Keratinocyte (primary cell): ENCODE measurements around the gene FAT1. TPM values are rescaled to one million over a fixed set of nuclear protein-coding genes. Genes with fewer than 3 reads are reported as not detected.

Experiments used
- DNase-seq: peaks from one replicate; pipeline ENCODE4 v3.0.0-alpha.2; 2011; ENCODE audit warnings: low read depth, missing footprints, low spot score
- FAIRE-seq: peaks from 2 replicates; lab custom pipeline; 2011; peaks lifted over from hg19 to GRCh38; lab: Jason Lieb, UNC
- H2AFZ ChIP-seq: 2 replicates; pipeline ENCODE4 v1.6.0; 2012; ENCODE audit warnings: low read length, control low read depth, inconsistent platforms; ENCODE audit not compliant: control insufficient read depth
- H3K27ac ChIP-seq: 2 replicates; pipeline ENCODE4 v1.5.1; 2011; ENCODE audit warnings: low read length; ENCODE audit not compliant: control insufficient read depth, insufficient read depth
- H3K27me3 ChIP-seq: 3 replicates; pipeline ENCODE4 v1.6.0; 2011; ENCODE audit warnings: low read length; ENCODE audit not compliant: control insufficient read depth, insufficient read depth; ENCODE audit errors: extremely low read depth
- H3K36me3 ChIP-seq, 2 experiments: 2 replicates in 1 of 2; 3 replicates in 1 of 2; pipeline ENCODE4 v1.5.1; 2011; ENCODE audit warnings: low read length in 2 of 2, mild to moderate bottlenecking in 1 of 2; ENCODE audit not compliant: control insufficient read depth in 2 of 2, insufficient read depth in 2 of 2; ENCODE audit errors: extremely low read depth in 1 of 2
- H3K4me1 ChIP-seq: 3 replicates; pipeline ENCODE4 v1.5.1; 2011; ENCODE audit warnings: low read length; ENCODE audit not compliant: control insufficient read depth, insufficient read depth; ENCODE audit errors: extremely low read depth
- H3K4me2 ChIP-seq: 3 replicates; pipeline ENCODE4 v1.6.0; 2011; ENCODE audit warnings: low read depth, low read length; ENCODE audit not compliant: control insufficient read depth, insufficient read depth; ENCODE audit errors: extremely low read depth
- H3K4me3 ChIP-seq, 3 experiments: fragments of 200-600 bp in 1 of 3; sonication (generic) in 1 of 3; 2 replicates in 2 of 3; 3 replicates in 1 of 3; pipeline ENCODE4 v1.5.1; 2011 to 2016; ENCODE audit warnings: low read length in 3 of 3, mild to moderate bottlenecking in 3 of 3, control low read depth in 2 of 3, inconsistent platforms in 1 of 3, low read depth in 1 of 3, mixed read lengths in 1 of 3, mixed run types in 1 of 3, moderate library complexity in 1 of 3; ENCODE audit not compliant: control insufficient read depth in 2 of 3, insufficient read depth in 2 of 3; ENCODE audit errors: extremely low read depth in 1 of 3
- H3K79me2 ChIP-seq: 2 replicates; pipeline ENCODE4 v1.6.0; 2012; ENCODE audit warnings: low read length; ENCODE audit not compliant: control insufficient read depth, insufficient read depth
- H3K9ac ChIP-seq: 3 replicates; pipeline ENCODE4 v1.6.0; 2011; ENCODE audit warnings: low read length; ENCODE audit not compliant: control insufficient read depth, insufficient read depth; ENCODE audit errors: extremely low read depth
- H3K9me1 ChIP-seq: 3 replicates; pipeline ENCODE4 v1.6.0; 2011; ENCODE audit warnings: low read length; ENCODE audit not compliant: control insufficient read depth, insufficient read depth; ENCODE audit errors: extremely low read depth
- H3K9me3 ChIP-seq: 2 replicates; pipeline ENCODE4 v1.5.1; 2012; ENCODE audit warnings: low read depth, low read length; ENCODE audit not compliant: control insufficient read depth
- H4K20me1 ChIP-seq: 3 replicates; pipeline ENCODE4 v1.6.0; 2011; ENCODE audit warnings: low read length; ENCODE audit not compliant: control insufficient read depth, insufficient read depth; ENCODE audit errors: extremely low read depth
- CTCF ChIP-seq, 3 experiments: IDR thresholded peaks in 1 of 3; conservative IDR thresholded peaks in 1 of 3; optimal IDR thresholded peaks in 1 of 3; 2 replicates in 2 of 3; 3 replicates in 1 of 3; pipeline versions ENCODE3 to v1.5.1; 2011; ENCODE audit warnings: low read length in 3 of 3, mild to moderate bottlenecking in 3 of 3, moderate library complexity in 2 of 3, control low read depth in 1 of 3, inconsistent platforms in 1 of 3; ENCODE audit not compliant: insufficient read depth in 2 of 3; ENCODE audit errors: extremely low read depth in 1 of 3
- EZH2 ChIP-seq: IDR thresholded peaks from one replicate; pipeline ENCODE4 v1.6.1; 2012; ENCODE audit warnings: inconsistent platforms, mild to moderate bottlenecking, low read length, moderate library complexity
- dilution Hi-C: fragments of 300-500 bp; cut with MboI; formaldehyde crosslinking; loops from one replicate; pipeline ENCODE4 v1.7.0; 2020; ENCODE audit warnings: low sequenced_read_pairs; ENCODE audit not compliant: extremely low pct_ligation_motif_present
- polyA plus RNA-seq, 5 experiments: library from polyadenylated mRNA; depleted of rRNA in 3 of 5; stranded (reverse) in 3 of 5; stranded (forward) in 1 of 5; unstranded in 1 of 5; fragments of >200 nt; gene quantifications; 1 replicate in 1 of 5; 2 replicates in 3 of 5; 3 replicates in 1 of 5; pipeline versions ENCODE4 v1.2.1 to v1.2.3, GENCODE V29; 2011 to 2012; ENCODE audit warnings: missing spikeins in 2 of 5, low read depth in 1 of 5, low replicate concordance in 1 of 5

FAT1 gene
- polyA plus RNA-seq, 1 donor (not counting 4 experiments of a cell fraction or from before 2014, with no cell fraction given), result 329 TPM

- Histone ChIP-seq H3K79me2 (no peaks in the 10 kb centered on the region), H3K4me1 (no peaks in the 10 kb centered on the region), H3K27ac (no peak overlapping the region), H3K36me3 (no peaks in the 10 kb centered on the region), H3K4me2 (no peak overlapping the region), H3K9me3 (no peaks in the 10 kb centered on the region), H4K20me1 (no peaks in the 10 kb centered on the region), H3K9me1 (no peaks in the 10 kb centered on the region), H3K27me3 (no peaks in the 10 kb centered on the region), H2AFZ (no peak overlapping the region), H3K9ac (no peak overlapping the region), H3K4me3 (no peak overlapping the region)
- DNase-seq, result no peak
- TF ChIP-seq EZH2 (no peak), CTCF (optimal IDR thresholded peaks at IDR 0.05 in 1 of 3, IDR thresholded peaks at IDR 0.05 in 1 of 3, conservative IDR thresholded peaks at IDR 0.05 in 1 of 3; ENCODE audit: extremely low read depth in 1 of 3, insufficient read depth in 2 of 3, low read length in 3 of 3) (no peak)
- dilution Hi-C loops, result no loop called here
- no peak for FAIRE-seq
Observed at GRCh38 chr4:186746581-186746980, 22.9 kb upstream of the FAT1 start.

- H3K4me1 ChIP-seq, result no peaks in the 10 kb centered on the region
- H3K27ac ChIP-seq, result no peak overlapping the region
- no peaks in the 10 kb centered on the region for H3K9me1 ChIP-seq
- H3K9ac ChIP-seq, result no peak overlapping the region
- dilution Hi-C loops, result no loop called here
- DNase-seq (no peak), FAIRE-seq (no peak)
- no peaks in the 10 kb centered on the region for H3K79me2 ChIP-seq
- no peak overlapping the region for H2AFZ ChIP-seq
- TF ChIP-seq CTCF (optimal IDR thresholded peaks at IDR 0.05 in 1 of 3, IDR thresholded peaks at IDR 0.05 in 1 of 3, conservative IDR thresholded peaks at IDR 0.05 in 1 of 3; ENCODE audit: extremely low read depth in 1 of 3, insufficient read depth in 2 of 3, low read length in 3 of 3) (no peak), EZH2 (no peak)
- no peak overlapping the region for H3K4me3 ChIP-seq
- H4K20me1 ChIP-seq, result no peaks in the 10 kb centered on the region
- H3K4me2 ChIP-seq, result no peak overlapping the region
- H3K27me3 ChIP-seq, result no peaks in the 10 kb centered on the region
- no peaks in the 10 kb centered on the region for H3K9me3 ChIP-seq
- no peaks in the 10 kb centered on the region for H3K36me3 ChIP-seq
Observed at GRCh38 chr4:186743261-186743660, 19.6 kb upstream of the FAT1 start.
